Measurements from ENCODE around the gene ATG9A.

GRCh38 chr2:219223831-219224610, 5.4 kb downstream of the ATG9A start:
- TF ChIP-seq CTCF (IDR thresholded peaks at IDR 0.05) (no peak), POLR2A (IDR thresholded peaks at IDR 0.05) (no peak)

Data from body of pancreas (tissue), 4 donors.